BJ (cell line): Measurements from ENCODE around the gene HMX1. TPM values are rescaled to one million over a fixed set of nuclear protein-coding genes. Genes with fewer than 3 reads are reported as not detected.

ENCODE experiments used
- CTCF ChIA-PET: fragments of 350-600 bp; formaldehyde crosslinking; extraction: SDS; loops from one replicate; lab custom pipeline; 2021; ENCODE audit warnings: antibody characterized with exemption, inconsistent platforms; lab: Yijun Ruan, JAX
- POLR2A ChIA-PET: fragments of 300-600 bp; sonication (Branson Sonifier 250); formaldehyde crosslinking; extraction: SDS; loops from one replicate; lab custom pipeline; 2021; ENCODE audit warnings: antibody characterized with exemption; lab: Charles Lee
- DNase-seq: peaks from one replicate; pipeline ENCODE4 v3.0.0-alpha.2; 2011; ENCODE audit warnings: low read depth
- H3K27me3 ChIP-seq: 2 replicates; pipeline ENCODE4 v1.6.0; 2011; ENCODE audit warnings: low read length; ENCODE audit not compliant: control insufficient read depth, insufficient read depth
- H3K36me3 ChIP-seq: 2 replicates; pipeline ENCODE4 v1.5.1; 2011; ENCODE audit warnings: low read length; ENCODE audit not compliant: control insufficient read depth, insufficient read depth
- H3K4me3 ChIP-seq: 2 replicates; pipeline ENCODE4 v1.5.1; 2011; ENCODE audit warnings: low read depth, mild to moderate bottlenecking, control low read depth, low read length
- CTCF ChIP-seq: IDR thresholded peaks from 2 replicates; pipeline ENCODE4 v1.5.1; 2011; ENCODE audit warnings: low read depth, mild to moderate bottlenecking, control low read depth, inconsistent platforms, low read length, moderate library complexity; ENCODE audit not compliant: insufficient read depth
- polyA plus RNA-seq: library from polyadenylated mRNA; depleted of rRNA; stranded (reverse); fragments of >200 nt; gene quantifications from 2 replicates; pipeline ENCODE4 v1.2.3, GENCODE V29; 2011

HMX1 gene
- polyA plus RNA-seq, 1 experiment: not detected

DNA sequence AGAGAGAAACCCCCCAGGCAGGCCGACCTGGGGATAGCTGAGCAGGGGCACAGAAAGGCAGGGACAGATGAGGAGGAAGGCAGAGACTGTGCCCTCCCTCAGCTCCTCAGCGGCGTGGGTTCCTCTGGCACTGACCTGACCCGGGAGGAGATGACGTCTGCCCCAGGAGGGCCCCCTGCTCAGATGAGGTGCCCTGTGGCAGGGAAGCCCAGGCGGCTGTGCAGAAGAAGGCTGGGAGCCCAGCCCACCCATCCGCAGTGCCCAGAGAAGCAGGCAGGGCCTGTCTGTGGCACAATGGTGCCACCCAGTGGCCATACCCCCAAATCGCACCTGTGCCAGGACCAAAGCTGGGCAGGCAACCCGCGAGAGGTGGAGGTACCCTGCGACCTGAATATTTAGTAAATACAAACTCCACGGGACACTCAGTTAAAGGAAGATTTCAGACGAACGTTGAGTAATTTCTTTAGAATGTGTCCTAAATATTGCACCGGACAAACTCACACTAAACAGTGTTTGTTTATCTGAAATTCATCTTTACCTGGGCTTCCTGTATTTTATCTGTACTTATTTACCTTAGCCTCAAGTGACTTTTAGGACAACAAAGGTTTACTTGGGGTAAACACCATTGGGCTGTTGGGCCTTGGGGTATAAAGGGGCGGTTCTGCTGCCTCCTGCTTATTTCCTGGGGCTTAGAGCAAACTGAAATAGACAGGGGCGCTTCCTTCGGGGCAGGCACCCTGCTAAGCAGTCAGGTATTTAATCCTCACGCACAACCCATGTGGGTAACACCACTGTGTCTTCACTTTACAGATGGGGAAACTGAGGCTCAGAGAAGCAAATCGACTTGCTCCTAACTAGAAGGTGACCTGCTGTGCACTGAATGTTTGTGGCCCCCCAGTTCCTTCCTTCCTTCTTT lies 46.5 kb upstream of the HMX1 start:
- H3K4me3 ChIP-seq: no peak overlapping the region
- no peaks in the 10 kb centered on the region for H3K36me3 ChIP-seq
- no peaks in the 10 kb centered on the region for H3K27me3 ChIP-seq
- DNase-seq: no peak
- ChIA-PET CTCF (interaction anchor here (0.7 to 1.8 kb wide), 12 partner anchors 9 to 450 kb away, joined by 3 to 18 read pairs (median 4); no protein-coding TSS in a partner anchor), POLR2A (no interaction called here)
- peak; percentile 90 for TF ChIP-seq CTCF

- no peak for TF ChIP-seq CTCF
- CTCF ChIA-PET: interaction anchor here (0.9 to 1.8 kb wide), 12 partner anchors 9 to 449 kb away, joined by 3 to 18 read pairs (median 4); no protein-coding TSS in a partner anchor
- POLR2A ChIA-PET: no interaction called here
Measured at GRCh38 chr4:8917321-8917811, 45.7 kb upstream of the HMX1 start.

GRCh38 chr4:8916906-8917305 lies 45.3 kb upstream of the HMX1 start:
- Histone ChIP-seq H3K27me3 (no peaks in the 10 kb centered on the region), H3K4me3 (no peak overlapping the region), H3K36me3 (no peaks in the 10 kb centered on the region)
- ChIA-PET CTCF (interaction anchor here (0.9 to 1.8 kb wide), 8 partner anchors 12 to 229 kb away, joined by 3 to 18 read pairs (median 4); no protein-coding TSS in a partner anchor), POLR2A (no interaction called here)
- DNase-seq: no peak
- TF ChIP-seq CTCF: no peak

More at GRCh38 chr4:8917321-8917811, 45.7 kb upstream of the HMX1 start:
- no peak for DNase-seq
- no peak overlapping the region for H3K4me3 ChIP-seq
- no peaks in the 10 kb centered on the region for H3K27me3 ChIP-seq
- no peaks in the 10 kb centered on the region for H3K36me3 ChIP-seq

- ChIA-PET CTCF (interaction anchor here (0.8 to 1.5 kb wide), 6 partner anchors 12 to 228 kb away, joined by 3 to 6 read pairs (median 3); no protein-coding TSS in a partner anchor), POLR2A (no interaction called here)
- Histone ChIP-seq H3K36me3 (no peaks in the 10 kb centered on the region), H3K27me3 (no peaks in the 10 kb centered on the region), H3K4me3 (no peak overlapping the region)
- no peak for DNase-seq
- TF ChIP-seq CTCF: no peak
Measured at GRCh38 chr4:8916351-8916885, 44.8 kb upstream of the HMX1 start.
